Measurements from ENCODE around the gene TRMT2A.
"Not testable (repeated sequence)": the region's sequence is repeated elsewhere in the genome, so short reads cannot be mapped to it uniquely, and the experiment has no call there.

The TRMT2A gene

GRCh38 chr22:20068640-20069039 lies 48.4 kb downstream of the TRMT2A start:
- Histone ChIP-seq H3K4me1 (ENCODE audit: control insufficient read depth, insufficient read depth, low read length) (no peaks in the 10 kb centered on the region), H3K36me3 (ENCODE audit: control insufficient read depth, insufficient read depth, low read length, severe bottlenecking) (peaks cover 12% of the 10 kb centered on the region), H3K9ac (ENCODE audit: low read length) (no peak overlapping the region), H3K9me3 (ENCODE audit: control insufficient read depth, low read length) (no peaks in the 10 kb centered on the region), H3K27me3 (replicated peaks; ENCODE audit: control insufficient read depth, insufficient read depth, low read length) (no peaks in the 10 kb centered on the region), H3K4me3 (ENCODE audit: low read length) (no peak overlapping the region)
- DNase-seq (ENCODE audit: low read depth) = no peak

- H3K9me3 ChIP-seq (ENCODE audit: control insufficient read depth, low read length); H3K4me1 ChIP-seq (ENCODE audit: control insufficient read depth, insufficient read depth, low read length); H3K27me3 ChIP-seq (replicated peaks; ENCODE audit: control insufficient read depth, insufficient read depth, low read length); H3K4me3 ChIP-seq (ENCODE audit: low read length); DNase-seq (ENCODE audit: low read depth); H3K9ac ChIP-seq (ENCODE audit: low read length): not testable (repeated sequence)
- H3K36me3 ChIP-seq (ENCODE audit: control insufficient read depth, insufficient read depth, low read length, severe bottlenecking) = peaks cover 24% of the 10 kb centered on the region
Observed at GRCh38 chr22:20067384-20067682, 49.7 kb downstream of the TRMT2A start.

- Histone ChIP-seq H3K9ac (ENCODE audit: low read length) (no peak overlapping the region), H3K9me3 (ENCODE audit: control insufficient read depth, low read length) (no peaks in the 10 kb centered on the region), H3K36me3 (ENCODE audit: control insufficient read depth, insufficient read depth, low read length, severe bottlenecking) (peaks cover 29% of the 10 kb centered on the region), H3K4me1 (ENCODE audit: control insufficient read depth, insufficient read depth, low read length) (no peaks in the 10 kb centered on the region), H3K27me3 (replicated peaks; ENCODE audit: control insufficient read depth, insufficient read depth, low read length) (no peaks in the 10 kb centered on the region), H3K4me3 (ENCODE audit: low read length) (no peak overlapping the region)
- DNase-seq (ENCODE audit: low read depth) = no peak
Observed at GRCh38 chr22:20066617-20067383, 50.2 kb downstream of the TRMT2A start.

- no peak overlapping the region for H3K9ac ChIP-seq (ENCODE audit: low read length)
- H3K36me3 ChIP-seq (ENCODE audit: control insufficient read depth, insufficient read depth, low read length, severe bottlenecking) = peaks cover 36% of the 10 kb centered on the region
- no peaks in the 10 kb centered on the region for H3K4me1 ChIP-seq (ENCODE audit: control insufficient read depth, insufficient read depth, low read length)
- DNase-seq (ENCODE audit: low read depth) = no peak
- no peak overlapping the region for H3K4me3 ChIP-seq (ENCODE audit: low read length)
- no peaks in the 10 kb centered on the region for H3K9me3 ChIP-seq (ENCODE audit: control insufficient read depth, low read length)
- H3K27me3 ChIP-seq (replicated peaks; ENCODE audit: control insufficient read depth, insufficient read depth, low read length) = no peaks in the 10 kb centered on the region
Observed at GRCh38 chr22:20065896-20066616, 51.0 kb downstream of the TRMT2A start.

GRCh38 chr22:20064545-20065262 lies 52.3 kb downstream of the TRMT2A start:
- Histone ChIP-seq H3K27me3 (replicated peaks; ENCODE audit: control insufficient read depth, insufficient read depth, low read length) (no peaks in the 10 kb centered on the region), H3K9ac (ENCODE audit: low read length) (no peak overlapping the region), H3K36me3 (ENCODE audit: control insufficient read depth, insufficient read depth, low read length, severe bottlenecking) (peaks cover 44% of the 10 kb centered on the region), H3K4me1 (ENCODE audit: control insufficient read depth, insufficient read depth, low read length) (no peaks in the 10 kb centered on the region), H3K9me3 (ENCODE audit: control insufficient read depth, low read length) (no peaks in the 10 kb centered on the region), H3K4me3 (ENCODE audit: low read length) (no peak overlapping the region)
- no peak for DNase-seq (ENCODE audit: low read depth)

GRCh38 chr22:20064140-20064480 lies 52.9 kb downstream of the TRMT2A start:
- Histone ChIP-seq H3K9me3 (ENCODE audit: control insufficient read depth, low read length) (no peaks in the 10 kb centered on the region), H3K4me1 (ENCODE audit: control insufficient read depth, insufficient read depth, low read length) (no peaks in the 10 kb centered on the region), H3K4me3 (ENCODE audit: low read length) (no peak overlapping the region), H3K27me3 (replicated peaks; ENCODE audit: control insufficient read depth, insufficient read depth, low read length) (no peaks in the 10 kb centered on the region), H3K36me3 (ENCODE audit: control insufficient read depth, insufficient read depth, low read length, severe bottlenecking) (peaks cover 48% of the 10 kb centered on the region), H3K9ac (ENCODE audit: low read length) (no peak overlapping the region)
- DNase-seq (ENCODE audit: low read depth) = no peak

- H3K4me3 ChIP-seq (ENCODE audit: low read length) = no peak overlapping the region
- DNase-seq (ENCODE audit: low read depth) = no peak
- H3K9me3 ChIP-seq (ENCODE audit: control insufficient read depth, low read length) = no peaks in the 10 kb centered on the region
- no peaks in the 10 kb centered on the region for H3K4me1 ChIP-seq (ENCODE audit: control insufficient read depth, insufficient read depth, low read length)
- H3K36me3 ChIP-seq (ENCODE audit: control insufficient read depth, insufficient read depth, low read length, severe bottlenecking) = peaks cover 54% of the 10 kb centered on the region
- no peak overlapping the region for H3K9ac ChIP-seq (ENCODE audit: low read length)
- H3K27me3 ChIP-seq (replicated peaks; ENCODE audit: control insufficient read depth, insufficient read depth, low read length) = no peaks in the 10 kb centered on the region
Observed at GRCh38 chr22:20063271-20064139, 53.5 kb downstream of the TRMT2A start.

- Histone ChIP-seq H3K4me1 (ENCODE audit: control insufficient read depth, insufficient read depth, low read length) (no peaks in the 10 kb centered on the region), H3K9me3 (ENCODE audit: control insufficient read depth, low read length) (no peaks in the 10 kb centered on the region), H3K4me3 (ENCODE audit: low read length) (no peak overlapping the region), H3K9ac (ENCODE audit: low read length) (no peak overlapping the region), H3K27me3 (replicated peaks; ENCODE audit: control insufficient read depth, insufficient read depth, low read length) (no peaks in the 10 kb centered on the region), H3K36me3 (ENCODE audit: control insufficient read depth, insufficient read depth, low read length, severe bottlenecking) (peaks cover 62% of the 10 kb centered on the region)
- no peak for DNase-seq (ENCODE audit: low read depth)
Observed at GRCh38 chr22:20062766-20063083, 54.3 kb downstream of the TRMT2A start.

GRCh38 chr22:20062043-20062765 lies 54.8 kb downstream of the TRMT2A start:
- H3K9me3 ChIP-seq (ENCODE audit: control insufficient read depth, low read length) = no peaks in the 10 kb centered on the region
- no peaks in the 10 kb centered on the region for H3K4me1 ChIP-seq (ENCODE audit: control insufficient read depth, insufficient read depth, low read length)
- H3K9ac ChIP-seq (ENCODE audit: low read length) = no peak overlapping the region
- H3K27me3 ChIP-seq (replicated peaks; ENCODE audit: control insufficient read depth, insufficient read depth, low read length) = no peaks in the 10 kb centered on the region
- H3K36me3 ChIP-seq (ENCODE audit: control insufficient read depth, insufficient read depth, low read length, severe bottlenecking) = peaks cover 66% of the 10 kb centered on the region
- no peak overlapping the region for H3K4me3 ChIP-seq (ENCODE audit: low read length)
- DNase-seq (ENCODE audit: low read depth) = no peak

Measured in adipocyte (in vitro differentiated cells).